Loucy (cell line): ENCODE measurements around the gene ADAT3.

Experiments used
- H2AFZ ChIP-seq: fragments of 200-600 bp; sonication (generic); 2 replicates; pipeline ENCODE4 v1.6.0; 2016; ENCODE audit warnings: antibody characterized with exemption, mild to moderate bottlenecking, low read length, moderate library complexity
- H3F3A ChIP-seq: fragments of 200-600 bp; 2 replicates; pipeline ENCODE4 v1.6.0; 2016; ENCODE audit warnings: antibody characterized with exemption, low read depth, mild to moderate bottlenecking
- H3K27me3 ChIP-seq: fragments of 200-600 bp; sonication (generic); 2 replicates; pipeline ENCODE4 v1.6.1; 2014; ENCODE audit warnings: low read length, mild to moderate bottlenecking; ENCODE audit not compliant: insufficient read depth, poor library complexity, severe bottlenecking
- H3K36me3 ChIP-seq: fragments of 200-600 bp; sonication (generic); 2 replicates; pipeline ENCODE4 v1.6.1; 2016; ENCODE audit warnings: low read length; ENCODE audit not compliant: insufficient read depth
- H3K4me1 ChIP-seq: fragments of 200-600 bp; sonication (generic); 2 replicates; pipeline ENCODE4 v1.5.1; 2014; ENCODE audit warnings: low read length, mild to moderate bottlenecking; ENCODE audit not compliant: insufficient read depth, poor library complexity, severe bottlenecking
- H3K4me2 ChIP-seq: fragments of 200-600 bp; sonication (generic); 2 replicates; pipeline ENCODE4 v1.6.0; 2014; ENCODE audit warnings: antibody characterized with exemption, low read length, low read depth, mild to moderate bottlenecking; ENCODE audit not compliant: poor library complexity, severe bottlenecking
- H3K4me3 ChIP-seq: fragments of 200-600 bp; sonication (generic); 2 replicates; pipeline ENCODE4 v1.5.1; 2014; ENCODE audit warnings: low read length, mild to moderate bottlenecking, mixed read lengths; ENCODE audit not compliant: poor library complexity, severe bottlenecking
- H3K79me2 ChIP-seq: fragments of 200-600 bp; sonication (generic); 2 replicates; pipeline ENCODE4 v1.6.1; 2014; ENCODE audit warnings: low read length; ENCODE audit not compliant: insufficient read depth
- H3K9ac ChIP-seq: fragments of 200-600 bp; sonication (generic); 2 replicates; pipeline ENCODE4 v1.6.0; 2014; ENCODE audit warnings: mild to moderate bottlenecking, low read depth, low read length, moderate library complexity; ENCODE audit not compliant: poor library complexity, severe bottlenecking
- H3K9me2 ChIP-seq: fragments of 200-600 bp; sonication (generic); replicated peaks from 2 replicates; pipeline ENCODE4 v1.6.1; 2016; ENCODE audit warnings: low read depth, low read length, mixed read lengths
- H3K9me3 ChIP-seq: fragments of 200-600 bp; sonication (generic); 2 replicates; pipeline ENCODE4 v1.6.1; 2014; ENCODE audit warnings: mild to moderate bottlenecking, antibody characterized with exemption, low read length, low read depth; ENCODE audit not compliant: insufficient read depth
- H4K20me1 ChIP-seq: fragments of 200-600 bp; sonication (generic); 2 replicates; pipeline ENCODE4 v1.6.0; 2014; ENCODE audit warnings: antibody characterized with exemption, low read length, mild to moderate bottlenecking; ENCODE audit not compliant: insufficient read depth, poor library complexity, severe bottlenecking
- CTCF ChIP-seq: fragments of 200-600 bp; sonication (generic); conservative IDR thresholded peaks from 2 replicates; pipeline ENCODE4 v1.5.1; 2014; ENCODE audit warnings: mild to moderate bottlenecking, antibody characterized with exemption, low read length
- EZH2phosphoT487 ChIP-seq: fragments of 200-600 bp; IDR thresholded peaks from 2 replicates; pipeline ENCODE4 v1.6.1; 2018; ENCODE audit warnings: antibody characterized with exemption, mild to moderate bottlenecking, moderate library complexity, borderline replicate concordance

ADAT3 gene

GRCh38 chr19:1943661-1944087 lies 38.5 kb downstream of the ADAT3 start:
- Histone ChIP-seq H3F3A (no peaks in the 10 kb centered on the region; the same call in 1 of the 2 replicates), H3K4me2 (peak overlapping the region; percentile 94), H3K4me3 (peak overlapping the region; percentile 80), H3K36me3 (no peaks in the 10 kb centered on the region), H3K4me1 (peaks cover 24% of the 10 kb centered on the region), H2AFZ (no peak overlapping the region), H4K20me1 (peaks cover 62% of the 10 kb centered on the region), H3K9me3 (no peaks in the 10 kb centered on the region), H3K9ac (peak overlapping the region; percentile 79), H3K27me3 (no peaks in the 10 kb centered on the region), H3K79me2 (peaks cover 80% of the 10 kb centered on the region), H3K9me2 (no peaks in the 10 kb centered on the region)
- no peak for TF ChIP-seq EZH2phosphoT487
- TF ChIP-seq CTCF = no peak

GRCh38 chr19:1944088-1944915 lies 39.1 kb downstream of the ADAT3 start:
- no peaks in the 10 kb centered on the region; the same call in 1 of the 2 replicates for H3F3A ChIP-seq
- no peak overlapping the region for H2AFZ ChIP-seq
- no peaks in the 10 kb centered on the region for H3K9me2 ChIP-seq
- H3K27me3 ChIP-seq = no peaks in the 10 kb centered on the region
- peaks cover 68% of the 10 kb centered on the region for H4K20me1 ChIP-seq
- no peaks in the 10 kb centered on the region for H3K36me3 ChIP-seq
- peak overlapping the region; percentile 80 for H3K4me3 ChIP-seq
- peak overlapping the region; percentile 94 for H3K4me2 ChIP-seq
- peak overlapping the region; percentile 79 for H3K9ac ChIP-seq
- H3K9me3 ChIP-seq = no peaks in the 10 kb centered on the region
- TF ChIP-seq CTCF (no peak), EZH2phosphoT487 (no peak)
- peaks cover 24% of the 10 kb centered on the region for H3K4me1 ChIP-seq
- H3K79me2 ChIP-seq = peaks cover 86% of the 10 kb centered on the region

DNA sequence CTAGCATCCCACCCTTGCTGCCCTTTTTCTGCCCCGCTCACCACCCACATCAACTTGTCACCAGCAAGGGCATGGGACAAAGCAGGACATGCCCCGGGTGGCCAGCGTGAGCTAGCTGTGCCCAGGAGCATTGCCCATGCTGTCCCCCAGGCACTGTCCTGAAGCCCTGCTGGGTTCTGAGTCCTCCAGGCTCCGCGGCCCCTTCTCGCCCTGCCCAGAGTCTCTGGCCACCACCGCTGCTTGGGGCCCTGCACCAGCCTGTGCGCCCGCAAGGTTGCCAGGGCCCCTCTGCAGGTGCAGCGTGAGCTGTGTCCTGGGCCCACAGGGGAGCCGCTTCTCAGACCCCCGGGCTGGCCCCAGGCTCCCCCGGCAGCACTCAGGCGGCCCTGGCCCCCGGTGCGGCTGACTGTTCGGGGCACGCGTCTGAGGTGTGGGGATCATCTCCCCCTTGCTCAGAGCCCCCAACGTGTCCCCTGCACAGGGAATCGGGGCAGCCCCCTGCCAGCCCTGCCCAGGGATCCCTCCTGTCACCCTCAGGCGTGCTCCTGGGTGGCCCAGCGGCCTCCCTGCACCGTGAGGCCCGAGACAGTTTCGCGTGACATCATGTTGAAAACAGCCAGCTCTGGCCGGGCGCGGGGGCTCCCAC lies 39.8 kb downstream of the ADAT3 start:
- H3K79me2 ChIP-seq = peaks cover 87% of the 10 kb centered on the region
- H3K4me2 ChIP-seq = peak overlapping the region; percentile 94
- H3K4me3 ChIP-seq = no peak overlapping the region
- H3K27me3 ChIP-seq = no peaks in the 10 kb centered on the region
- no peaks in the 10 kb centered on the region for H3K36me3 ChIP-seq
- H3K9me3 ChIP-seq = no peaks in the 10 kb centered on the region
- no peak overlapping the region for H3K9ac ChIP-seq
- H4K20me1 ChIP-seq = peaks cover 74% of the 10 kb centered on the region
- peaks cover 20% of the 10 kb centered on the region for H3K4me1 ChIP-seq
- H3F3A ChIP-seq = no peaks in the 10 kb centered on the region; the same call in 1 of the 2 replicates
- H2AFZ ChIP-seq = no peak overlapping the region
- TF ChIP-seq CTCF (no peak), EZH2phosphoT487 (no peak)
- no peaks in the 10 kb centered on the region for H3K9me2 ChIP-seq
